ENCODE measurements around the gene TSEN15.

- TF ChIP-seq, protein P1, sequence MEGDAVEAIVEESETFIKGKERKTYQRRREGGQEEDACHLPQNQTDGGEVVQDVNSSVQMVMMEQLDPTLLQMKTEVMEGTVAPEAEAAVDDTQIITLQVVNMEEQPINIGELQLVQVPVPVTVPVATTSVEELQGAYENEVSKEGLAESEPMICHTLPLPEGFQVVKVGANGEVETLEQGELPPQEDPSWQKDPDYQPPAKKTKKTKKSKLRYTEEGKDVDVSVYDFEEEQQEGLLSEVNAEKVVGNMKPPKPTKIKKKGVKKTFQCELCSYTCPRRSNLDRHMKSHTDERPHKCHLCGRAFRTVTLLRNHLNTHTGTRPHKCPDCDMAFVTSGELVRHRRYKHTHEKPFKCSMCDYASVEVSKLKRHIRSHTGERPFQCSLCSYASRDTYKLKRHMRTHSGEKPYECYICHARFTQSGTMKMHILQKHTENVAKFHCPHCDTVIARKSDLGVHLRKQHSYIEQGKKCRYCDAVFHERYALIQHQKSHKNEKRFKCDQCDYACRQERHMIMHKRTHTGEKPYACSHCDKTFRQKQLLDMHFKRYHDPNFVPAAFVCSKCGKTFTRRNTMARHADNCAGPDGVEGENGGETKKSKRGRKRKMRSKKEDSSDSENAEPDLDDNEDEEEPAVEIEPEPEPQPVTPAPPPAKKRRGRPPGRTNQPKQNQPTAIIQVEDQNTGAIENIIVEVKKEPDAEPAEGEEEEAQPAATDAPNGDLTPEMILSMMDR (IDR thresholded peaks at IDR 0.05) = no peak
- TF ChIP-seq ZFX (IDR thresholded peaks at IDR 0.05; ENCODE audit: borderline replicate concordance) = no peak
These were observed 44.5 kb downstream of the TSEN15 start for GRCh38 chr1:184096005-184096404.

Measured in 22Rv1 (cell line).